ENCODE data around the gene ASIC4. TPM values are rescaled to one million over a fixed set of nuclear protein-coding genes. Genes with fewer than 3 reads are reported as not detected.

The ASIC4 gene
- polyA plus RNA-seq, 1 donor (not counting 4 experiments of a cell fraction or from before 2014, with no cell fraction given) = not detected

GRCh38 chr2:219560893-219561178 is 46.6 kb downstream of the ASIC4 start:
- Histone ChIP-seq H4K20me1 (ENCODE audit: control insufficient read depth, extremely low read depth, insufficient read depth, low read length) (no peaks in the 10 kb centered on the region), H3K9ac (ENCODE audit: control insufficient read depth, extremely low read depth, insufficient read depth, low read length) (no peak overlapping the region), H3K9me3 (ENCODE audit: control insufficient read depth, low read depth, low read length) (no peaks in the 10 kb centered on the region), H3K9me1 (ENCODE audit: control insufficient read depth, extremely low read depth, insufficient read depth, low read length) (no peaks in the 10 kb centered on the region), H3K4me1 (ENCODE audit: control insufficient read depth, extremely low read depth, insufficient read depth, low read length) (no peaks in the 10 kb centered on the region), H2AFZ (ENCODE audit: control insufficient read depth, low read length) (no peak overlapping the region), H3K27ac (ENCODE audit: control insufficient read depth, insufficient read depth, low read length) (no peak overlapping the region), H3K79me2 (ENCODE audit: control insufficient read depth, insufficient read depth, low read length) (no peaks in the 10 kb centered on the region), H3K4me2 (ENCODE audit: control insufficient read depth, extremely low read depth, insufficient read depth, low read depth, low read length) (no peak overlapping the region), H3K27me3 (ENCODE audit: control insufficient read depth, extremely low read depth, insufficient read depth, low read length) (no peaks in the 10 kb centered on the region), H3K36me3 (ENCODE audit: control insufficient read depth in 2 of 2, extremely low read depth in 1 of 2, insufficient read depth in 2 of 2, low read length in 2 of 2) (no peaks in the 10 kb centered on the region), H3K4me3 (ENCODE audit: control insufficient read depth in 2 of 3, extremely low read depth in 1 of 3, insufficient read depth in 2 of 3, low read depth in 1 of 3, low read length in 3 of 3) (no peak overlapping the region)
- FAIRE-seq (no peak), DNase-seq (ENCODE audit: low read depth, low spot score) (no peak)
- TF ChIP-seq CTCF (optimal IDR thresholded peaks at IDR 0.05 in 1 of 3, IDR thresholded peaks at IDR 0.05 in 1 of 3, conservative IDR thresholded peaks at IDR 0.05 in 1 of 3; ENCODE audit: extremely low read depth in 1 of 3, insufficient read depth in 2 of 3, low read length in 3 of 3) (no peak), EZH2 (IDR thresholded peaks at IDR 0.05; ENCODE audit: low read length) (no peak)
- dilution Hi-C loops (cut with MboI; ENCODE audit: extremely low pct_ligation_motif_present, low sequenced_read_pairs) = no loop called here

DNA sequence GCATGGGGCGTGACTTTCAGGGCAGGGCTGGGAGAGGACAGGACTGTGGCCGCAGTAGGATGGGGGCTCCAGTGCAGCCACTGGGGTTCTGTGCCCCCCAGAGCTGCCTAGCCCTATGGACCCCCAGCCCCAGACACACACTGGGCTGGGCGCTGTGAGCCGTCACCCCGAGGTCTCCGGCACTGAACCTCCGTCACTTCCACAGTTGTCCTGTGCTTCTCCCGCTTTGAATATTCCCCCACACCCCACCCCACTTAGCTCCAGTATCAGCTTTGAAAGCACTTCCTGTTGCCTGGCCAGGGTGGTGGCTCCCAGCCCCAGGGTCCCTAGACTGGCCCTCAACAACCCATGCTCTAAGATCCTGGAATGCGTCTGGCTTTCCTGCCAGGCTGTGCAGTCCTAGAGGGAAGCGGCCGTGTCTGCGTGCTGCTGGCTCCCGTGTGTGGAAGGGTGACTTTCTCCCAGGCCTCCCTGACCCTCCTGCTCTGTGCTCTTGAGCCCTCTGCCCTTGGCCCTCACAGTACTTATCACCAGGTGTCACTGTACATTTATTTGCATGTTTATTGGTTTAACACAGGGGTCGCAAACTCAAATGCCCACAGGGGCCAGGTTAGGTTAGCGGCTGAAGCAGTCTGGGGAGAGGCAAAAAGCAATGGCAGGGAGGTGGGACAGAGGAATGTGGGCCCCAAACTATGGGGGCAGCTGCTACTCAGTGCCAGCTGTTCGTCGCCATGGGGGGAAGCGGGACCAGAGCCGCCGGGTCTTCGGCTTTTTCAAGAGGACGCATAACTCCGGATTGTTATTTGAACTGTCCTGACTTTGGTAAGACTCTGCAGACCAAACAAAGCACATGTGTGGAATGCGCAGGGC is 47.1 kb downstream of the ASIC4 start:
- Histone ChIP-seq H3K4me2 (ENCODE audit: control insufficient read depth, extremely low read depth, insufficient read depth, low read depth, low read length) (no peak overlapping the region), H3K4me1 (ENCODE audit: control insufficient read depth, extremely low read depth, insufficient read depth, low read length) (no peaks in the 10 kb centered on the region), H3K9ac (ENCODE audit: control insufficient read depth, extremely low read depth, insufficient read depth, low read length) (no peak overlapping the region), H3K4me3 (ENCODE audit: control insufficient read depth in 2 of 3, extremely low read depth in 1 of 3, insufficient read depth in 2 of 3, low read depth in 1 of 3, low read length in 3 of 3) (no peak overlapping the region), H3K36me3 (ENCODE audit: control insufficient read depth in 2 of 2, extremely low read depth in 1 of 2, insufficient read depth in 2 of 2, low read length in 2 of 2) (no peaks in the 10 kb centered on the region), H3K27me3 (ENCODE audit: control insufficient read depth, extremely low read depth, insufficient read depth, low read length) (no peaks in the 10 kb centered on the region), H3K79me2 (ENCODE audit: control insufficient read depth, insufficient read depth, low read length) (no peaks in the 10 kb centered on the region), H4K20me1 (ENCODE audit: control insufficient read depth, extremely low read depth, insufficient read depth, low read length) (no peaks in the 10 kb centered on the region), H3K27ac (ENCODE audit: control insufficient read depth, insufficient read depth, low read length) (no peak overlapping the region), H3K9me3 (ENCODE audit: control insufficient read depth, low read depth, low read length) (no peaks in the 10 kb centered on the region), H3K9me1 (ENCODE audit: control insufficient read depth, extremely low read depth, insufficient read depth, low read length) (no peaks in the 10 kb centered on the region), H2AFZ (ENCODE audit: control insufficient read depth, low read length) (no peak overlapping the region)
- TF ChIP-seq CTCF (optimal IDR thresholded peaks at IDR 0.05 in 1 of 3, IDR thresholded peaks at IDR 0.05 in 1 of 3, conservative IDR thresholded peaks at IDR 0.05 in 1 of 3; ENCODE audit: extremely low read depth in 1 of 3, insufficient read depth in 2 of 3, low read length in 3 of 3) (no peak), EZH2 (IDR thresholded peaks at IDR 0.05; ENCODE audit: low read length) (no peak)
- FAIRE-seq = no peak
- no peak for DNase-seq (ENCODE audit: low read depth, low spot score)
- dilution Hi-C loops (cut with MboI; ENCODE audit: extremely low pct_ligation_motif_present, low sequenced_read_pairs) = no loop called here
